GM19351 (cell line): ENCODE data around the gene GALR2.

Experiments
- ATAC-seq: cut with Tn5 transposase; IDR thresholded peaks from one replicate; pipeline ENCODE4 v1.9.1; 2021; ENCODE audit warnings: mild to moderate bottlenecking, moderate library complexity; ENCODE audit not compliant: unreplicated experiment

The GALR2 gene

GRCh38 chr17:76124582-76125390 is 50.2 kb downstream of the GALR2 start:
- ATAC-seq = no peak

GRCh38 chr17:76125391-76125675 is 50.8 kb downstream of the GALR2 start:
- ATAC-seq = no peak

GRCh38 chr17:76125922-76126321 is 51.3 kb downstream of the GALR2 start:
- no peak for ATAC-seq
